HepG2 (cell line): ENCODE data around the gene C1QL4. TPM values are rescaled to one million over a fixed set of nuclear protein-coding genes. Genes with fewer than 3 reads are reported as not detected.

ENCODE experiments used
- ATF7-NPFF ChIP-seq: sonication (generic); formaldehyde crosslinking; IDR thresholded peaks from 2 replicates; pipeline ENCODE4 v1.8.1; 2023; ENCODE audit warnings: mild to moderate bottlenecking, low read depth, missing genetic modification reagents, moderate library complexity
- CHD4 ChIP-seq: fragments of 200-600 bp; sonication (generic); IDR thresholded peaks from 2 replicates; pipeline ENCODE4 v1.7.0; 2017; ENCODE audit warnings: mild to moderate bottlenecking, low read length, borderline replicate concordance
- FLYWCH1 ChIP-seq: sonication (generic); formaldehyde crosslinking; IDR thresholded peaks from 2 replicates; pipeline ENCODE4 v1.8.1; 2023; ENCODE audit warnings: mild to moderate bottlenecking, missing genetic modification reagents
- GTF2F1 ChIP-seq: fragments of 150-350 bp; IDR thresholded peaks from 2 replicates; pipeline ENCODE4 v1.6.1; 2014; ENCODE audit warnings: low read length
- KAT8 ChIP-seq: IDR thresholded peaks from 2 replicates; pipeline ENCODE4 v1.6.1; 2016; ENCODE audit warnings: missing genetic modification reagents, missing compliant biosample characterization
- MED1 ChIP-seq: sonication (generic); formaldehyde crosslinking; IDR thresholded peaks from 2 replicates; pipeline ENCODE4 v1.4.0; 2020; ENCODE audit warnings: missing genetic modification reagents
- NRL ChIP-seq: sonication (generic); formaldehyde crosslinking; IDR thresholded peaks from 2 replicates; pipeline ENCODE4 v1.5.0; 2020; ENCODE audit warnings: missing genetic modification reagents, mild to moderate bottlenecking, moderate library complexity, borderline replicate concordance
- SIN3A ChIP-seq: IDR thresholded peaks from 2 replicates; pipeline ENCODE4 v1.6.1; 2011; ENCODE audit warnings: low read depth, mild to moderate bottlenecking, control low read depth, low read length, borderline replicate concordance
- SP4 ChIP-seq: sonication (generic); formaldehyde crosslinking; IDR thresholded peaks from 2 replicates; pipeline ENCODE4 v1.8.1; 2023; ENCODE audit warnings: mild to moderate bottlenecking, missing genetic modification reagents
- ZBTB42 ChIP-seq: sonication (generic); formaldehyde crosslinking; IDR thresholded peaks from 2 replicates; pipeline ENCODE4 v1.5.0; 2020; ENCODE audit warnings: mild to moderate bottlenecking, missing genetic modification reagents
- ZNF326 ChIP-seq: sonication (generic); formaldehyde crosslinking; IDR thresholded peaks from 2 replicates; pipeline ENCODE4 v1.4.0; 2020; ENCODE audit warnings: missing genetic modification reagents, borderline replicate concordance
- ZNF703 ChIP-seq: sonication (generic); formaldehyde crosslinking; IDR thresholded peaks from 2 replicates; pipeline ENCODE4 v1.5.1; 2020; ENCODE audit warnings: missing genetic modification reagents, mild to moderate bottlenecking, moderate library complexity, borderline replicate concordance
- ZNF841 ChIP-seq: sonication (generic); formaldehyde crosslinking; IDR thresholded peaks from 2 replicates; pipeline ENCODE4 v1.8.1; 2023; ENCODE audit warnings: missing genetic modification reagents, borderline replicate concordance
- polyA plus RNA-seq, 8 experiments: library from polyadenylated mRNA; depleted of rRNA in 3 of 8; stranded (reverse) in 7 of 8; unstranded in 1 of 8; fragments of >200 nt; fragmentation: Illumina TruSeq in 4 of 8; extraction: Trizol in 4 of 8; gene quantifications; 2 replicates each; pipeline versions ENCODE4 v1.2.1 to v1.2.3, GENCODE V29; 2011 to 2016; ENCODE audit warnings: low read depth in 4 of 8, missing spikeins in 1 of 8, mixed read lengths in 1 of 8; ENCODE audit not compliant: insufficient read depth in 1 of 8
- total RNA-seq, 5 experiments: library from RNA; depleted of rRNA; stranded (reverse); fragments of >200 nt; fragmentation: Illumina TruSeq; extraction: Trizol; gene quantifications; 2 replicates each; pipeline ENCODE4 v1.2.3, GENCODE V29; 2016; ENCODE audit warnings: low read depth in 1 of 5
- TF ChIP-seq, protein P1 (sequence below): sonication (generic); formaldehyde crosslinking; IDR thresholded peaks from 2 replicates; pipeline ENCODE4 v1.8.0; 2022; ENCODE audit warnings: mild to moderate bottlenecking, missing genetic modification reagents; ENCODE audit not compliant: insufficient replicate concordance
- TF ChIP-seq, protein P2 (sequence below): IDR thresholded peaks from 2 replicates; pipeline ENCODE4 v1.6.1; 2012; ENCODE audit warnings: low read depth, low read length, improper control_type of control experiment
- TF ChIP-seq, protein P3 (sequence below): sonication (generic); formaldehyde crosslinking; IDR thresholded peaks from 2 replicates; pipeline ENCODE4 v1.4.0; 2020; ENCODE audit warnings: missing genetic modification reagents
- TF ChIP-seq, protein P4 (sequence below): sonication (generic); formaldehyde crosslinking; conservative IDR thresholded peaks from 2 replicates; pipeline ENCODE4 v1.8.0; 2022; ENCODE audit warnings: missing genetic modification reagents

C1QL4 gene
- total and polyA plus RNA-seq, 2 of the 13 experiments (the other 11 are each of a cell fraction or from before 2014, with no cell fraction given): 0.03 TPM; not detected in 1

DNA sequence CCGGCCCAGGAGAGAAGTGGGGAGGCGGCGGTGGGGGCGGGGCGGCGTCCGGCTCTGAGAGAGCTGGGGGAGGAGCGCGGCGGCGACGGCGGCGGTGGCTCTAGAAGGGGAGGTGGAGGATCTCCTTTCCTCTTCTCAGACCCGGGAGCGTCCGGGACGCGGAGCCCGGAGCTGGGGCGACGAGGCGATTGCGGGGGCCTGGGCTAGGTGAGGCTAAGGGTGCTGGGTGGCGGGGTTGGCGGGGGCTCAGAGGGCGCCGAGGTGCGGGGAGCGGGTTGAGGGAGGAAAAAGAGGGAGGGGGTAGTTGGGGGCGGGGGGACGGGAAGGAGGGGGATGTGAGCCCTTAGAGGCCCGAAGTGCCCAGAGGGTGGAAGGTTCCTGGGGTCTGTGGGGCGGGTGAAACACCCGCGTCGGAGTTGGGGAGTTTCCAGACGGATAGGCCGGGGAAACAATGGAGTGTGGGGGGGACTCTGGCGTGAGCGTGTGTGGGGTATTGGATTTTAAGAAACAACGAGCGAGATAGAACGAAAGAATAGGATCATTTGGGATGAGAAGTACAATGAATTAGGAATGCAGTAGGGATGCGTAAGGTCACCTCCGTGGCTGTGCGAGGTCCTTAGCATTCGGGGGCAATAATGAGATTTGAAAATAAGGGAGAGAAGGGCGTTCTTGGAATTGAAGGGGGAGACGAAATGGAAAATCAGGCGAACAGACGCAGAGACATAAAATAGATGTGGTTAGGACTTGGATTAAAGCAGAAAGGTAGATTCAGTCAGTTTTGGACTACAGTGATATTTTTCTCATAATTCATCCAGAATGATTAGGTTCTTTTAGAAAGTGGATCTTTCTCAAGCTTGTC lies 30.6 kb upstream of the C1QL4 start, which contains the start of gene SPATS2 (continued):
- TF ChIP-seq, protein P1, sequence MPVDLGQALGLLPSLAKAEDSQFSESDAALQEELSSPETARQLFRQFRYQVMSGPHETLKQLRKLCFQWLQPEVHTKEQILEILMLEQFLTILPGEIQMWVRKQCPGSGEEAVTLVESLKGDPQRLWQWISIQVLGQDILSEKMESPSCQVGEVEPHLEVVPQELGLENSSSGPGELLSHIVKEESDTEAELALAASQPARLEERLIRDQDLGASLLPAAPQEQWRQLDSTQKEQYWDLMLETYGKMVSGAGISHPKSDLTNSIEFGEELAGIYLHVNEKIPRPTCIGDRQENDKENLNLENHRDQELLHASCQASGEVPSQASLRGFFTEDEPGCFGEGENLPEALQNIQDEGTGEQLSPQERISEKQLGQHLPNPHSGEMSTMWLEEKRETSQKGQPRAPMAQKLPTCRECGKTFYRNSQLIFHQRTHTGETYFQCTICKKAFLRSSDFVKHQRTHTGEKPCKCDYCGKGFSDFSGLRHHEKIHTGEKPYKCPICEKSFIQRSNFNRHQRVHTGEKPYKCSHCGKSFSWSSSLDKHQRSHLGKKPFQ: peak; percentile 26
- TF ChIP-seq KAT8 (CRISPR knock-in tag) (no peak), NRL (CRISPR knock-in tag) (no peak), ZNF841 (CRISPR knock-in tag) (no peak), CHD4 (no peak), ZBTB42 (CRISPR knock-in tag) (no peak), ZNF703 (CRISPR knock-in tag) (no peak), ZNF326 (CRISPR knock-in tag) (no peak), FLYWCH1 (no peak), MED1 (CRISPR knock-in tag) (no peak), SP4 (CRISPR knock-in tag) (no peak), ATF7-NPFF (CRISPR knock-in tag) (no peak), SIN3A (peak; percentile 39; the same call in 1 of the 2 replicates), GTF2F1 (no peak)
- TF ChIP-seq, protein P2, sequence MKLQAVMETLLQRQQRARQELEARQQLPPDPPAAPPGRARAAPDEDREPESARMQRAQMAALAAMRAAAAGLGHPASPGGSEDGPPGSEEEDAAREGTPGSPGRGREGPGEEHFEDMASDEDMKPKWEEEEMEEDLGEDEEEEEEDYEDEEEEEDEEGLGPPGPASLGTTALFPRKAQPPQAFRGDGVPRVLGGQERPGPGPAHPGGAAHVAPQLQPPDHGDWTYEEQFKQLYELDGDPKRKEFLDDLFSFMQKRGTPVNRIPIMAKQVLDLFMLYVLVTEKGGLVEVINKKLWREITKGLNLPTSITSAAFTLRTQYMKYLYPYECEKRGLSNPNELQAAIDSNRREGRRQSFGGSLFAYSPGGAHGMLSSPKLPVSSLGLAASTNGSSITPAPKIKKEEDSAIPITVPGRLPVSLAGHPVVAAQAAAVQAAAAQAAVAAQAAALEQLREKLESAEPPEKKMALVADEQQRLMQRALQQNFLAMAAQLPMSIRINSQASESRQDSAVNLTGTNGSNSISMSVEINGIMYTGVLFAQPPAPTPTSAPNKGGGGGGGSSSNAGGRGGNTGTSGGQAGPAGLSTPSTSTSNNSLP: no peak
- TF ChIP-seq, protein P3, sequence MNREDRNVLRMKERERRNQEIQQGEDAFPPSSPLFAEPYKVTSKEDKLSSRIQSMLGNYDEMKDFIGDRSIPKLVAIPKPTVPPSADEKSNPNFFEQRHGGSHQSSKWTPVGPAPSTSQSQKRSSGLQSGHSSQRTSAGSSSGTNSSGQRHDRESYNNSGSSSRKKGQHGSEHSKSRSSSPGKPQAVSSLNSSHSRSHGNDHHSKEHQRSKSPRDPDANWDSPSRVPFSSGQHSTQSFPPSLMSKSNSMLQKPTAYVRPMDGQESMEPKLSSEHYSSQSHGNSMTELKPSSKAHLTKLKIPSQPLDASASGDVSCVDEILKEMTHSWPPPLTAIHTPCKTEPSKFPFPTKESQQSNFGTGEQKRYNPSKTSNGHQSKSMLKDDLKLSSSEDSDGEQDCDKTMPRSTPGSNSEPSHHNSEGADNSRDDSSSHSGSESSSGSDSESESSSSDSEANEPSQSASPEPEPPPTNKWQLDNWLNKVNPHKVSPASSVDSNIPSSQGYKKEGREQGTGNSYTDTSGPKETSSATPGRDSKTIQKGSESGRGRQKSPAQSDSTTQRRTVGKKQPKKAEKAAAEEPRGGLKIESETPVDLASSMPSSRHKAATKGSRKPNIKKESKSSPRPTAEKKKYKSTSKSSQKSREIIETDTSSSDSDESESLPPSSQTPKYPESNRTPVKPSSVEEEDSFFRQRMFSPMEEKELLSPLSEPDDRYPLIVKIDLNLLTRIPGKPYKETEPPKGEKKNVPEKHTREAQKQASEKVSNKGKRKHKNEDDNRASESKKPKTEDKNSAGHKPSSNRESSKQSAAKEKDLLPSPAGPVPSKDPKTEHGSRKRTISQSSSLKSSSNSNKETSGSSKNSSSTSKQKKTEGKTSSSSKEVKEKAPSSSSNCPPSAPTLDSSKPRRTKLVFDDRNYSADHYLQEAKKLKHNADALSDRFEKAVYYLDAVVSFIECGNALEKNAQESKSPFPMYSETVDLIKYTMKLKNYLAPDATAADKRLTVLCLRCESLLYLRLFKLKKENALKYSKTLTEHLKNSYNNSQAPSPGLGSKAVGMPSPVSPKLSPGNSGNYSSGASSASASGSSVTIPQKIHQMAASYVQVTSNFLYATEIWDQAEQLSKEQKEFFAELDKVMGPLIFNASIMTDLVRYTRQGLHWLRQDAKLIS (CRISPR knock-in tag): no peak
- TF ChIP-seq, protein P4, sequence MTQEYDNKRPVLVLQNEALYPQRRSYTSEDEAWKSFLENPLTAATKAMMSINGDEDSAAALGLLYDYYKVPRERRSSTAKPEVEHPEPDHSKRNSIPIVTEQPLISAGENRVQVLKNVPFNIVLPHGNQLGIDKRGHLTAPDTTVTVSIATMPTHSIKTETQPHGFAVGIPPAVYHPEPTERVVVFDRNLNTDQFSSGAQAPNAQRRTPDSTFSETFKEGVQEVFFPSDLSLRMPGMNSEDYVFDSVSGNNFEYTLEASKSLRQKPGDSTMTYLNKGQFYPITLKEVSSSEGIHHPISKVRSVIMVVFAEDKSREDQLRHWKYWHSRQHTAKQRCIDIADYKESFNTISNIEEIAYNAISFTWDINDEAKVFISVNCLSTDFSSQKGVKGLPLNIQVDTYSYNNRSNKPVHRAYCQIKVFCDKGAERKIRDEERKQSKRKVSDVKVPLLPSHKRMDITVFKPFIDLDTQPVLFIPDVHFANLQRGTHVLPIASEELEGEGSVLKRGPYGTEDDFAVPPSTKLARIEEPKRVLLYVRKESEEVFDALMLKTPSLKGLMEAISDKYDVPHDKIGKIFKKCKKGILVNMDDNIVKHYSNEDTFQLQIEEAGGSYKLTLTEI (CRISPR knock-in tag): no peak
